Measurements from ENCODE around the gene STAG3. TPM values are rescaled to one million over a fixed set of nuclear protein-coding genes. Genes with fewer than 3 reads are reported as not detected.
"Not testable (repeated sequence)": the region's sequence is repeated elsewhere in the genome, so short reads cannot be mapped to it uniquely, and the experiment has no call there.

STAG3 gene
- total RNA-seq, 1 donor from 2014 or later: not detected

- not testable (repeated sequence) for DNase-seq (ENCODE audit: low read depth)
These were observed 69.1 kb downstream of the STAG3 start for GRCh38 chr7:100246865-100247137.

GRCh38 chr7:100247152-100247757, 69.5 kb downstream of the STAG3 start:
- peak; percentile 80 for DNase-seq (ENCODE audit: low read depth)

- DNase-seq (ENCODE audit: low read depth): no peak
These were observed 70.8 kb downstream of the STAG3 start for GRCh38 chr7:100248483-100248882.

DNA sequence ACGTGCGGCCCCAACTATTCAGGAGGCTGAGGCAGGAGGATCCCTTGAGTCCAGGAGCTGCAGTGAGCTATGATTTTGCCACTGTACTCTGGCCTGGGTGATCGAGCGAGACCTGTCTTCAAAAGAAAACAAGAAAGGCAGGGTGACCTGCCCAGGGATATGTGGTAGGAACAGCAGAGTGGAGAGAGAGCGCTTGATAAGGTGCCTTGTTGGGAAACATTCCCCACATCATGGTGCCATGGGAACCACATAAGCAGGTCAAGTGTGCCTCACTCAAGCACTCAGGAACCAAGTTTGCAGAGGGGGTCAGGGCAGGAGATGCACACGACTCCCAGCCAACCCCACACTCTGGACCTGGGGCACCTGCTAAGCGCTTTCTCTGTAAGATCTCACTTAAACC, 79.3 kb downstream of the STAG3 start:
- DNase-seq (ENCODE audit: low read depth): no peak

DNA sequence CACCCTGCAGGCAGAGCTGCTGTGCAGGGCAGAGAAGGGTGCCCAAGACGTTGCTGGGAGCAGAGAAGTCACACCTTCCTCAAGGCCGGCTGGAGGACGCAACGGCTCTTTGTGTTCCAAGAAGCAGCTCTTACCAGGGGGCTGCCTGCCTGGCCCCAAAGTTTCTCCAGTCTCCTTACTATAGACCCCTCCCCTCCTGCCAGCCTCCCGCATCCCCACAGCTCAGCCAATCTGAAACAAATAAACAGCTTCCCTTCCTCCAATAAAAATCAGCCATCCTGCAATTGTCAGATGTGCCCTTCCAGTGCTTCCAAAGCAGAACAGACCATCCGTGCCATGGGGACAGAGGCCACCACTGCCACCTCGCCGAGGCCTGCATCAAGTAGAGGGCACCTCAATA, 82.3 kb downstream of the STAG3 start:
- DNase-seq (ENCODE audit: low read depth): not testable (repeated sequence)

GRCh38 chr7:100262896-100263295, 85.2 kb downstream of the STAG3 start:
- DNase-seq (ENCODE audit: low read depth): not testable (repeated sequence)

Other genes with a start within 250 kb of the STAG3 start
- gene GJC3, start 248.3 kb upstream of the STAG3 start, total RNA-seq: not detected in 2 replicates
- not detected in 2 replicates for gene AZGP1, start 201.9 kb upstream of the STAG3 start, total RNA-seq
- gene ZKSCAN1, start 162.3 kb upstream of the STAG3 start, total RNA-seq: 33.9 and 70.8 TPM in 2 replicates
- gene ZSCAN21, start 128.1 kb upstream of the STAG3 start, total RNA-seq: 5.0 and 13.6 TPM in 2 replicates
- 35.4 and 37.0 TPM in 2 replicates for gene ZNF3, start 96.2 kb upstream of the STAG3 start, total RNA-seq
- gene COPS6, start 88.9 kb upstream of the STAG3 start, total RNA-seq: 36.6 and 72.5 TPM in 2 replicates
- 40.1 and 73.1 TPM in 2 replicates for gene MCM7, start 76.5 kb upstream of the STAG3 start, total RNA-seq
- 30.0 and 39.1 TPM in 2 replicates for gene AP4M1, start 76.3 kb upstream of the STAG3 start, total RNA-seq
- gene TAF6, start 58.6 kb upstream of the STAG3 start, total RNA-seq: 32.6 and 100 TPM in 2 replicates
- gene CNPY4, start 58.3 kb upstream of the STAG3 start, total RNA-seq: 25.6 and 27.4 TPM in 2 replicates
- 1.6 and 2.0 TPM in 2 replicates for gene MBLAC1, start 51.0 kb upstream of the STAG3 start, total RNA-seq
- gene LAMTOR4, start 29.0 kb upstream of the STAG3 start, total RNA-seq: 58.4 and 86.1 TPM in 2 replicates
- 4.0 and 4.6 TPM in 2 replicates for gene TRAPPC14, start 19.2 kb upstream of the STAG3 start, total RNA-seq
- gene GAL3ST4, start 9.3 kb upstream of the STAG3 start, total RNA-seq: 0.75 TPM in 1 of 2 replicates, not detected in the other
- 1.6 and 2.3 TPM in 2 replicates for gene GPC2, start 537 bp upstream of the STAG3 start, total RNA-seq
- gene PVRIG, start 42.0 kb downstream of the STAG3 start, total RNA-seq: not detected in 2 replicates
- 0.05 TPM in 1 of 2 replicates, not detected in the other for gene SPDYE3, start 129.8 kb downstream of the STAG3 start, total RNA-seq
- gene PILRB, start 180.2 kb downstream of the STAG3 start, total RNA-seq: 7.1 and 17.6 TPM in 2 replicates
- gene PILRA, start 195.6 kb downstream of the STAG3 start, total RNA-seq: 0.35 and 2.0 TPM in 2 replicates